HepG2 (cell line): ENCODE data around the gene SPACDR. TPM values are rescaled to one million over a fixed set of nuclear protein-coding genes. Genes with fewer than 3 reads are reported as not detected.

Source experiments
- ATAC-seq: fragments of 200-7000 bp; cut with Tn5 transposase; 3 replicates; pipeline ENCODE4 v1.9.1; 2020; ENCODE audit warnings: mild to moderate bottlenecking, moderate library complexity
- BruUV-seq: library from RNA; stranded (reverse); fragments of 400-500 nt; replicated peaks from 2 replicates; lab custom pipeline; 2021; lab: Mats Ljungman, UMichigan
- CTCF ChIA-PET: fragments of 300-600 bp; formaldehyde crosslinking; extraction: SDS; loops from one replicate; lab custom pipeline; 2021; ENCODE audit warnings: low total read pairs, inconsistent platforms, low intra/inter-chr PET ratio; lab: Yijun Ruan, JAX
- POLR2A ChIA-PET: fragments of 350-600 bp; sonication (Branson Sonifier 250); formaldehyde crosslinking; loops from one replicate; lab custom pipeline; 2020; ENCODE audit warnings: antibody characterized with exemption, inconsistent platforms; lab: Yijun Ruan, JAX
- DNase-seq: peaks from one replicate; pipeline ENCODE4 v3.0.0-alpha.2; 2015; ENCODE audit warnings: low spot score
- FAIRE-seq: peaks from 3 replicates; lab custom pipeline; 2011; peaks lifted over from hg19 to GRCh38; lab: Jason Lieb, UNC
- H2AFZ ChIP-seq: one replicate; pipeline ENCODE4 v1.6.1; 2011; ENCODE audit warnings: low read length, inconsistent platforms
- H3K27ac ChIP-seq: fragments of 300-600 bp; 3 replicates; pipeline ENCODE4 v1.8.0; 2011; ENCODE audit warnings: mixed run types, mild to moderate bottlenecking, mixed read lengths, low read length, inconsistent platforms; ENCODE audit not compliant: insufficient read depth; ENCODE audit errors: extremely low read length
- H3K27me3 ChIP-seq, 2 experiments: fragments of 200-600 bp in 1 of 2; 2 replicates in 1 of 2; 3 replicates in 1 of 2; pipeline versions ENCODE4 v1.6.0 to v1.8.0; 2011; ENCODE audit warnings: low read length in 2 of 2, mild to moderate bottlenecking in 2 of 2, moderate library complexity in 2 of 2, inconsistent platforms in 1 of 2; ENCODE audit not compliant: insufficient read depth in 2 of 2, control insufficient read depth in 1 of 2
- H3K36me3 ChIP-seq, 2 experiments: fragments of 200-600 bp in 1 of 2; replicated peaks in 1 of 2; 2 replicates in 1 of 2; 3 replicates in 1 of 2; pipeline versions ENCODE4 v1.5.1 to v1.8.0; 2011; ENCODE audit warnings: low read length in 2 of 2, inconsistent platforms in 1 of 2; ENCODE audit not compliant: insufficient read depth in 2 of 2, control insufficient read depth in 1 of 2
- H3K4me1 ChIP-seq: 2 replicates; pipeline ENCODE4 v1.5.1; 2012; ENCODE audit warnings: low read length, inconsistent platforms; ENCODE audit not compliant: insufficient read depth
- H3K4me2 ChIP-seq: 2 replicates; pipeline ENCODE4 v1.6.0; 2011; ENCODE audit warnings: low read depth, low read length, inconsistent platforms
- H3K4me3 ChIP-seq, 3 experiments: fragments of 200-600 bp in 1 of 3; sonication (generic), shearing (Covaris generic) in 1 of 3; replicated peaks in 1 of 3; 2 replicates each; pipeline ENCODE4 v1.5.1; 2011 to 2016; ENCODE audit warnings: low read length in 3 of 3, inconsistent platforms in 2 of 3, low read depth in 2 of 3, mild to moderate bottlenecking in 2 of 3, control low read depth in 1 of 3, mixed read lengths in 1 of 3; ENCODE audit not compliant: insufficient read depth in 1 of 3
- H3K79me2 ChIP-seq: one replicate; pipeline ENCODE4 v1.6.1; 2011; ENCODE audit warnings: low read length, inconsistent platforms; ENCODE audit not compliant: insufficient read depth
- H3K9ac ChIP-seq: 2 replicates; pipeline ENCODE4 v1.6.0; 2011; ENCODE audit warnings: mild to moderate bottlenecking, low read depth, low read length, inconsistent platforms; ENCODE audit not compliant: insufficient read depth
- H3K9me3 ChIP-seq: 2 replicates; pipeline ENCODE4 v1.5.1; 2012; ENCODE audit warnings: mild to moderate bottlenecking, low read length
- H4K20me1 ChIP-seq: 2 replicates; pipeline ENCODE4 v1.6.0; 2011; ENCODE audit warnings: inconsistent platforms, mild to moderate bottlenecking, low read length, moderate library complexity; ENCODE audit not compliant: insufficient read depth
- ARNTL ChIP-seq: sonication (generic); formaldehyde crosslinking; IDR thresholded peaks from 2 replicates; pipeline ENCODE4 v1.4.0; 2020; ENCODE audit warnings: mild to moderate bottlenecking, missing genetic modification reagents
- E2F2 ChIP-seq: sonication (generic); formaldehyde crosslinking; IDR thresholded peaks from 2 replicates; pipeline ENCODE4 v1.4.0; 2020; ENCODE audit warnings: missing genetic modification reagents, borderline replicate concordance
- ELF3 ChIP-seq: IDR thresholded peaks from 2 replicates; pipeline ENCODE4 v1.6.1; 2016; ENCODE audit warnings: missing genetic modification reagents, missing compliant biosample characterization
- FOXK2 ChIP-seq: fragments of 450-650 bp; IDR thresholded peaks from 2 replicates; pipeline ENCODE4 v1.6.1; 2016
- HCFC1 ChIP-seq: fragments of 150-350 bp; IDR thresholded peaks from 2 replicates; pipeline ENCODE4 v1.6.1; 2014; ENCODE audit warnings: low read depth, low read length
- HES4 ChIP-seq: sonication (generic); formaldehyde crosslinking; IDR thresholded peaks from 2 replicates; pipeline ENCODE4 v1.9.0; 2021; ENCODE audit warnings: mild to moderate bottlenecking, missing genetic modification reagents, borderline replicate concordance
- HNF4A ChIP-seq: sonication (generic); formaldehyde crosslinking; IDR thresholded peaks from 2 replicates; pipeline ENCODE4 v1.4.0; 2020; ENCODE audit warnings: missing genetic modification reagents
- HNRNPLL ChIP-seq: fragments of 200-400 bp; formaldehyde crosslinking; IDR thresholded peaks from 2 replicates; pipeline ENCODE4 v1.6.1; 2017; ENCODE audit warnings: mild to moderate bottlenecking, low read depth, low read length; ENCODE audit not compliant: poor library complexity, severe bottlenecking
- HOXA9 ChIP-seq: sonication (generic); formaldehyde crosslinking; IDR thresholded peaks from 2 replicates; pipeline ENCODE4 v1.8.1; 2022; ENCODE audit warnings: missing genetic modification reagents, mild to moderate bottlenecking, moderate library complexity, borderline replicate concordance
- MEIS2 ChIP-seq: sonication (generic); formaldehyde crosslinking; IDR thresholded peaks from 2 replicates; pipeline ENCODE4 v1.9.0; 2021; ENCODE audit warnings: mild to moderate bottlenecking, missing genetic modification reagents
- MXI1 ChIP-seq: IDR thresholded peaks from 3 replicates; pipeline ENCODE4 v1.6.1; 2012; ENCODE audit warnings: low read depth, low read length, inconsistent platforms, borderline replicate concordance
- NFRKB ChIP-seq: fragments of 450-650 bp; IDR thresholded peaks from 2 replicates; pipeline ENCODE4 v1.6.1; 2017
- NR2F6 ChIP-seq, 2 experiments: IDR thresholded peaks; 2 replicates each; pipeline ENCODE4 v1.6.1; 2016; ENCODE audit warnings: antibody characterized with exemption in 1 of 2, mild to moderate bottlenecking in 1 of 2
- PHF8 ChIP-seq: sonication (generic); formaldehyde crosslinking; IDR thresholded peaks from 2 replicates; pipeline ENCODE4 v1.5.0; 2020; ENCODE audit warnings: missing genetic modification reagents
- RBM22 ChIP-seq: fragments of 200-400 bp; formaldehyde crosslinking; optimal IDR thresholded peaks from 2 replicates; pipeline ENCODE3; 2017; ENCODE audit warnings: mild to moderate bottlenecking, low read length, moderate library complexity
- REPIN1 ChIP-seq: sonication (generic); formaldehyde crosslinking; IDR thresholded peaks from 2 replicates; pipeline ENCODE4 v1.8.0; 2022; ENCODE audit warnings: missing genetic modification reagents, low read depth, mild to moderate bottlenecking, borderline replicate concordance
- ZNF136 ChIP-seq: sonication (generic); formaldehyde crosslinking; IDR thresholded peaks from 2 replicates; pipeline ENCODE4 v1.8.1; 2022; ENCODE audit warnings: low read depth, mild to moderate bottlenecking, moderate library complexity, missing genetic modification reagents
- ZNF747 ChIP-seq: sonication (generic); formaldehyde crosslinking; IDR thresholded peaks from 2 replicates; pipeline ENCODE4 v1.8.1; 2023; ENCODE audit warnings: missing genetic modification reagents, mild to moderate bottlenecking, borderline replicate concordance
- WGBS: methylation state at CpG from one replicate; pipeline ENCODE4 v1.1.6; 2017; ENCODE audit warnings: low lambda C conversion rate; 5-methylcytosine and 5-hydroxymethylcytosine counted together
- in situ Hi-C: cut with HindIII; loops from 2 replicates; pipeline ENCODE4 v1.10.0; 2017; ENCODE audit warnings: low pct_unique_long_range_greater_than_20kb; ENCODE audit not compliant: extremely low pct_ligation_motif_present
- intact Hi-C: fragments of 100-400 bp; cut with micrococcal nuclease; formaldehyde crosslinking; loops from one replicate; pipeline ENCODE4 v1.10.0; 2022; ENCODE audit not compliant: unreplicated experiment
- polyA plus RNA-seq, 8 experiments: library from polyadenylated mRNA; depleted of rRNA in 3 of 8; stranded (reverse) in 7 of 8; unstranded in 1 of 8; fragments of >200 nt; fragmentation: Illumina TruSeq in 4 of 8; extraction: Trizol in 4 of 8; gene quantifications; 2 replicates each; pipeline versions ENCODE4 v1.2.1 to v1.2.3, GENCODE V29; 2011 to 2016; ENCODE audit warnings: low read depth in 4 of 8, missing spikeins in 1 of 8, mixed read lengths in 1 of 8; ENCODE audit not compliant: insufficient read depth in 1 of 8
- total RNA-seq, 5 experiments: library from RNA; depleted of rRNA; stranded (reverse); fragments of >200 nt; fragmentation: Illumina TruSeq; extraction: Trizol; gene quantifications; 2 replicates each; pipeline ENCODE4 v1.2.3, GENCODE V29; 2016; ENCODE audit warnings: low read depth in 1 of 5
- TF ChIP-seq, protein P1 (sequence below): IDR thresholded peaks from 2 replicates; pipeline ENCODE4 v1.6.1; 2016
- TF ChIP-seq, protein P2 (sequence below): sonication (generic); formaldehyde crosslinking; IDR thresholded peaks from 2 replicates; pipeline ENCODE4 v1.8.0; 2023; ENCODE audit warnings: mild to moderate bottlenecking, missing genetic modification reagents
- TF ChIP-seq, protein P3 (sequence below): sonication (generic); formaldehyde crosslinking; IDR thresholded peaks from 2 replicates; pipeline ENCODE4 v1.4.0; 2020; ENCODE audit warnings: low read depth, mild to moderate bottlenecking, missing genetic modification reagents

The SPACDR gene
- total and polyA plus RNA-seq, 2 of the 13 experiments (the other 11 are each of a cell fraction or from before 2014, with no cell fraction given), result 0.41 TPM; not detected in 1

GRCh38 chr7:100469227-100470044, 5.4 kb upstream of the SPACDR start:
- Histone ChIP-seq H3K36me3 (peaks cover 4 to 8% of the 10 kb centered on the region in 2 experiments; a peak in 3 of 5 replicates), H3K9ac (no peak overlapping the region), H3K4me2 (peak overlapping the region; percentile 43; the same call in 1 of the 2 replicates), H3K4me1 (peaks cover 17% of the 10 kb centered on the region), H3K4me3 (0 out of 6 replicates have a peak overlapping the region, but pooled peaks of 1 of the 3 experiments have one; percentile 28), H4K20me1 (no peaks in the 10 kb centered on the region), H3K27ac (no peak overlapping the region), H3K27me3 (no peaks in the 10 kb centered on the region), H3K9me3 (no peaks in the 10 kb centered on the region), H3K79me2 (no peaks in the 10 kb centered on the region), H2AFZ (no peak overlapping the region)
- CTCF ChIA-PET, result interaction anchor here (1.0 to 2.7 kb wide), 6 partner anchors 9 to 119 kb away, joined by 3 to 32 read pairs (median 6); partner anchors contain the start of genes FBXO24, LRCH4, NYAP1 and TSC22D4
- in situ Hi-C loops (loop anchor here (10.0 kb wide), 1 partner anchor 225 kb away; the partner anchor contains the start of gene GIGYF1), intact Hi-C loops (loop anchor here (1.0 to 5.0 kb wide), 2 partner anchors 14 to 93 kb away; partner anchors contain the start of gene NYAP1)
- FAIRE-seq, result peak; percentile 47
- peak; percentile 87 for ATAC-seq
- DNase-seq, result peak; percentile 51
- no TSS peak for BruUV-seq
- POLR2A ChIA-PET, result interaction anchor here (0.7 to 1.4 kb wide), 4 partner anchors 11 to 236 kb away, joined by 3 to 4 read pairs (median 4); partner anchors contain the start of genes FBXO24, LRCH4 and POP7
- 59% methylated on average over 8 of the region's 13 CpGs for WGBS
- no peak for TF ChIP-seq ZNF747
- TF ChIP-seq ARNTL, result no peak
- no peak for TF ChIP-seq HNF4A (CRISPR knock-in tag)
- TF ChIP-seq, protein P1, sequence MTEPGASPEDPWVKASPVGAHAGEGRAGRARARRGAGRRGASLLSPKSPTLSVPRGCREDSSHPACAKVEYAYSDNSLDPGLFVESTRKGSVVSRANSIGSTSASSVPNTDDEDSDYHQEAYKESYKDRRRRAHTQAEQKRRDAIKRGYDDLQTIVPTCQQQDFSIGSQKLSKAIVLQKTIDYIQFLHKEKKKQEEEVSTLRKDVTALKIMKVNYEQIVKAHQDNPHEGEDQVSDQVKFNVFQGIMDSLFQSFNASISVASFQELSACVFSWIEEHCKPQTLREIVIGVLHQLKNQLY (CRISPR knock-in tag), result no peak
- TF ChIP-seq ELF3 (CRISPR knock-in tag), result no peak
- no peak for TF ChIP-seq MEIS2 (CRISPR knock-in tag)
- TF ChIP-seq HES4 (CRISPR knock-in tag), result no peak
- no peak for TF ChIP-seq ZNF136 (CRISPR knock-in tag)
- peak; percentile 37 for TF ChIP-seq HNRNPLL
- no peak for TF ChIP-seq HOXA9 (CRISPR knock-in tag)
- no peak for TF ChIP-seq E2F2 (CRISPR knock-in tag)
- TF ChIP-seq NFRKB, result no peak
- no peak for TF ChIP-seq NR2F6 (IDR thresholded peaks at IDR 0.05)
- no peak for TF ChIP-seq NR2F6 (CRISPR knock-in tag; IDR thresholded peaks at IDR 0.05)
- TF ChIP-seq, protein P2, sequence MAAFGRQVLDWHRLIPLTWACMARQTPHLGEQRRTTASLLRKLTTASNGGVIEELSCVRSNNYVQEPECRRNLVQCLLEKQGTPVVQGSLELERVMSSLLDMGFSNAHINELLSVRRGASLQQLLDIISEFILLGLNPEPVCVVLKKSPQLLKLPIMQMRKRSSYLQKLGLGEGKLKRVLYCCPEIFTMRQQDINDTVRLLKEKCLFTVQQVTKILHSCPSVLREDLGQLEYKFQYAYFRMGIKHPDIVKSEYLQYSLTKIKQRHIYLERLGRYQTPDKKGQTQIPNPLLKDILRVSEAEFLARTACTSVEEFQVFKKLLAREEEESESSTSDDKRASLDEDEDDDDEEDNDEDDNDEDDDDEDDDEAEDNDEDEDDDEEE (CRISPR knock-in tag), result no peak
- TF ChIP-seq RBM22, result no peak
- TF ChIP-seq, protein P3, sequence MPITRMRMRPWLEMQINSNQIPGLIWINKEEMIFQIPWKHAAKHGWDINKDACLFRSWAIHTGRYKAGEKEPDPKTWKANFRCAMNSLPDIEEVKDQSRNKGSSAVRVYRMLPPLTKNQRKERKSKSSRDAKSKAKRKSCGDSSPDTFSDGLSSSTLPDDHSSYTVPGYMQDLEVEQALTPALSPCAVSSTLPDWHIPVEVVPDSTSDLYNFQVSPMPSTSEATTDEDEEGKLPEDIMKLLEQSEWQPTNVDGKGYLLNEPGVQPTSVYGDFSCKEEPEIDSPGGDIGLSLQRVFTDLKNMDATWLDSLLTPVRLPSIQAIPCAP (CRISPR knock-in tag), result no peak
- no peak for TF ChIP-seq PHF8
- TF ChIP-seq REPIN1 (CRISPR knock-in tag), result peak; percentile 71; the same call in 1 of the 2 replicates
- TF ChIP-seq FOXK2, result no peak
- no peak for TF ChIP-seq HCFC1
- TF ChIP-seq MXI1, result no peak
